HUES64 (cell line): ENCODE results near the gene ARIH2. TPM values are rescaled to one million over a fixed set of nuclear protein-coding genes. Genes with fewer than 3 reads are reported as not detected.

Experiments used
- H3K27ac ChIP-seq: 2 replicates; pipeline ENCODE4 v1.7.0; 2013; ENCODE audit warnings: low read depth, low read length, inconsistent platforms
- H3K27me3 ChIP-seq: 2 replicates; pipeline ENCODE4 v1.6.1; 2013; ENCODE audit warnings: mild to moderate bottlenecking, low read length; ENCODE audit not compliant: insufficient read depth
- H3K36me3 ChIP-seq: 2 replicates; pipeline ENCODE4 v1.6.1; 2013; ENCODE audit warnings: mild to moderate bottlenecking, low read length; ENCODE audit not compliant: insufficient read depth
- H3K4me1 ChIP-seq: 2 replicates; pipeline ENCODE4 v1.6.1; 2013; ENCODE audit warnings: mild to moderate bottlenecking, low read length, moderate library complexity; ENCODE audit not compliant: insufficient read depth
- H3K4me3 ChIP-seq: 2 replicates; pipeline ENCODE4 v1.5.1; 2013; ENCODE audit warnings: mild to moderate bottlenecking, low read length, moderate library complexity
- H3K9ac ChIP-seq: 2 replicates; pipeline ENCODE4 v1.6.1; 2013; ENCODE audit warnings: mild to moderate bottlenecking, low read depth, low read length
- H3K9me3 ChIP-seq: 2 replicates; pipeline ENCODE4 v1.6.1; 2013; ENCODE audit warnings: low read depth, low read length; ENCODE audit not compliant: insufficient read depth
- WGBS: fragments of 150-250, 120-280 bp; methylation state at CpG from one replicate; pipeline ENCODE4 v1.1.7; 2013; ENCODE audit warnings: missing lambda C conversion rate; 5-methylcytosine and 5-hydroxymethylcytosine counted together
- polyA plus RNA-seq, 2 experiments: library from polyadenylated mRNA; stranded (reverse); fragments of 50-300 nt; gene quantifications; one replicate each; pipeline ENCODE4 v1.2.3, GENCODE V29; 2013

The ARIH2 gene
- polyA plus RNA-seq (2013, experiment 1 of 2): 74.7 TPM
- polyA plus RNA-seq (2013, experiment 2 of 2): 63.8 TPM

DNA sequence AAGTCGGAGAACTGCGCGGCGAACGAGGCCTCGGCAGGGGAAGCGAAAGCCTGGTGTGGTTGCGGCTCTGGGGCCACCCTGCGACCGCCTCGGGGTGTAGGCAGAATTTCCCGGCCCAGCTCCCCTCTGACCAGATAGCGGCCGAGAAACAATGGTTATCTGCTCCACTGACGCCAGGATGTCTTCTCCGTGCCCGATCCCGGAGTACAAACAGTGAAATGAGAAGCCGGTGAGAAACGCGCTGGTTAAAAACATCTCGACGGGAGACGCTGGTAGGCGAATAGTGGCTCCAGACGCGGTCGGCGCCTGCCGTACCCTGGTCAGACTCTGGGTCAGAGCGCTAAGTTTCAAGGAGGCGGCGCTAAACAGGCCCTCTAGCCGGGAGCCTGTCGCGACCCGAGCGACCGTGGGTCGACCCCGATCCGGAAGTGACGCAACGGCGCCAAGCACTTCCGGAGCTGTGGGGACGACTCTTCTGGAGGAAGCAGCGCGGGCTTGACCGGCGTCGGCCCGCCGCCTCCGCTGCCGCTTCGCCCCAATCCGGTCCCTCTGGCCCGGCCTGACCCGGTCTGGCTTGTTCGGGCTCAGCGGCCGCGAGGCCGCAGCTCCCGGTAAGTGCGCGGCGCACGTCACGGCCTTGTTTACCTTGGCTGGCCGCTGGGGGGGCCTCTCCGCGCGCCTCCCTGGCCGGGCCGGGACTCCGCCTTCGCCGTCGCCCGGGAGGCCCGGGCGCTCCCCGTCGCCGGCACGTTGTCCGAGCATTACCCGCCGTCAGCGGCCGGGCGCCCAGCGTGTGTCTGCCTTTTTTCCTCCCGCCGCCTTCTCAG, at the start of gene ARIH2:
Gene ARIH2, plus strand, starts transcription at position 455 of the 827 bp plus-strand sequence. CDS start 8,717 bp downstream, outside the sequence.
- Histone ChIP-seq H3K4me3 (peak within 1 kb of the TSS; percentile 81), H3K36me3 (peaks cover 21% of the 10 kb centered on the region), H3K9ac (peak within 1 kb of the TSS; percentile 84), H3K27me3 (no peaks in the 10 kb centered on the region), H3K9me3 (no peaks in the 10 kb centered on the region), H3K4me1 (no peaks in the 10 kb centered on the region; the same call in 1 of the 2 replicates), H3K27ac (peak within 1 kb of the TSS; percentile 94)
- WGBS: under 1% methylated on average over 97 of the region's 97 CpGs

DNA sequence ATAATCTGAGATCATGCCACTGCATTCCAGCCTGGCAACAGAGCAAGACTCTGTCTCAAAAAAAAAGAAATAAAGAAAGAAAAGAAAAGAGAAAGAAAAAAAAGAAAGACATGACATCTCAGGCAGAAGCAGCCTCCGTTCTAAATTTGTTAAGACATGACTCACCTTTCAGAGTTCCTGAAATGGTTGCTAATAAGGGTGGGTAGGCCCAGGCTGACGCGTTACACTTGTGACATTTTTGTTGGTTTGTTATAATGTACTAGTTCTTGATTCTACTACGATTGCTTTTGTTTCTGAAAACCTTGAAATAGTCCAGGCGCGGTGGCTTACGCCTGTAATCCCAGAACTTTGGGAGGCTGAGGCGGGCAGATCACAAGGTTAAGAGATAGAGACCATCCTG, 41.0 kb upstream of the ARIH2 start:
- Histone ChIP-seq H3K9ac (no peak overlapping the region), H3K36me3 (no peaks in the 10 kb centered on the region), H3K27me3 (no peaks in the 10 kb centered on the region), H3K9me3 (no peaks in the 10 kb centered on the region), H3K4me3 (no peak overlapping the region), H3K27ac (no peak overlapping the region), H3K4me1 (no peaks in the 10 kb centered on the region)
- WGBS: 96% methylated on average over 8 of the region's 8 CpGs

DNA sequence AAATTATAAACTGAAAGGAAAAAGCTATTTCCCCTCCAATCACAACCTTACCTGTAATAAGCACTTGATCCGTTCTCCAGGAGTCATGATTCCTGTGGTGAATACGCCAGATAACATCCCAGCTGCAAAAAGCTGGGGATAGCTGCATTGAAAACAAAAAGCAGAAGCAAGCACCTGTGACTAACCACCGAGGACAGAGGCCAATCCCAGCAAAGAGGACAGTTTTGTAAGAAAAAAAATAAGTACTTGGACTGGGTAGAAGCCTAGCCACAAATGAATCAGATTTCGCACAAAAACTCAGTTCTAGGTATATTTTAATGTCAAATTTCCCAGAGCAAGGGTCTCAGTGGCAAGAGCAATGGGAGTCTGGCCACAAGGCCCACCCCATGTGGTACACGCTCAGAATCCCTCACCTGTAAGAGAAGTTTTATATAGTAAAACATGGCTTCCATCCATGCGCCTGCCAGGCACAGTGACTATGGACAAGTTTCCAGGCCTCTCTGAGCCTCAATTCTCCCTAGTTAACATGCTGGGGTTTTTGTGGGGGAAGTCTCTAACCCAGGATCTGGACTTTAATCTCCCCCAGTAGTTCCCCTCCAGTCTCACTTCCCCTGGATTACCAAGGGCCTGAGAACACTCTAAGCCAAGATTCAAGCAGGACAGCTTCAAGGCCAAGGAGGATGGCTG, 39.2 kb upstream of the ARIH2 start:
- H3K4me1 ChIP-seq: no peaks in the 10 kb centered on the region
- WGBS: 90% methylated on average over 6 of the region's 6 CpGs
- no peak overlapping the region for H3K27ac ChIP-seq
- H3K36me3 ChIP-seq: no peaks in the 10 kb centered on the region
- no peaks in the 10 kb centered on the region for H3K9me3 ChIP-seq
- no peaks in the 10 kb centered on the region for H3K27me3 ChIP-seq
- no peak overlapping the region for H3K9ac ChIP-seq
- H3K4me3 ChIP-seq: no peak overlapping the region

DNA sequence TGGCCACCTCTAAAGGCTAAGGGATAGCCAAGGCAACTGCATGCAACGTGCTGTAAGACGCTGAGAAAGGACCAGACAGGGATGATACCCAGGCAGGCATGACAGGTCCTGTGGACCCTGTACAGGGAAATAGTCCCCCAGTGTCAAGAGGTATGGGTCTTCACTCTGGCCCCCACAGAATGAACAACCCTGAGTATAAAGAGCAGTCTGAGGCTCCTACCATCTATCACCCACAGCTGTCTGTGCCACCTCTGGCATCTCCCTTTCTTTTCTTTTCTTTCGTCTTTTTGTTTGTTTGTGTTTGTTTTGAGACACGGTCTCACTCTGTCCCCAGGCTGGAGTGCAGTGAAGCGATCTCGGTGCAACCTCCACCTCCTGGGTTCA, 38.7 kb upstream of the ARIH2 start:
- Histone ChIP-seq H3K9ac (no peak overlapping the region), H3K27ac (no peak overlapping the region), H3K4me3 (no peak overlapping the region), H3K36me3 (no peaks in the 10 kb centered on the region), H3K27me3 (no peaks in the 10 kb centered on the region), H3K4me1 (no peaks in the 10 kb centered on the region), H3K9me3 (no peaks in the 10 kb centered on the region)
- 93% methylated on average over 6 of the region's 6 CpGs for WGBS

DNA sequence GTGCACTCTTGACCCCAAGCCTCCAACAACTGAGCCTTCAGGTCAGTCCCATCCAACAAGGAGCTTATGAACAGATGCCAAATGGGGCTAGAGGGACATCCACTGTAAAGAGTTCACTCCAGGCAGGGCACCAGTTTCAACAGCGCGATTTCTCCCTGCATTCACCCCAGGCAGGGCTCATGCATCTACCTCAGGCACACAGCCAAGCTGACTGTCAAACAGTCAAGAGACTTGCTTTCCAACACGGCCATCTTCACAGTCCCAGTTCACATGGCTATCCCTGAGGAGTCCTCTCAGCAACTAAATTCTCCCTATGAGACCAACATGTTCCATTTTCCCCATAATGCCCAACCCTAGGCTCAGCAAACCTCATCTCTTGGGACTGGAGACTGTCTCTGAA, 37.6 kb upstream of the ARIH2 start:
- no peak overlapping the region for H3K27ac ChIP-seq
- H3K4me3 ChIP-seq: no peak overlapping the region
- H3K9ac ChIP-seq: no peak overlapping the region
- 92% methylated on average over 3 of the region's 3 CpGs for WGBS
- H3K9me3 ChIP-seq: no peaks in the 10 kb centered on the region
- H3K4me1 ChIP-seq: no peaks in the 10 kb centered on the region
- no peaks in the 10 kb centered on the region for H3K36me3 ChIP-seq
- H3K27me3 ChIP-seq: no peaks in the 10 kb centered on the region

DNA sequence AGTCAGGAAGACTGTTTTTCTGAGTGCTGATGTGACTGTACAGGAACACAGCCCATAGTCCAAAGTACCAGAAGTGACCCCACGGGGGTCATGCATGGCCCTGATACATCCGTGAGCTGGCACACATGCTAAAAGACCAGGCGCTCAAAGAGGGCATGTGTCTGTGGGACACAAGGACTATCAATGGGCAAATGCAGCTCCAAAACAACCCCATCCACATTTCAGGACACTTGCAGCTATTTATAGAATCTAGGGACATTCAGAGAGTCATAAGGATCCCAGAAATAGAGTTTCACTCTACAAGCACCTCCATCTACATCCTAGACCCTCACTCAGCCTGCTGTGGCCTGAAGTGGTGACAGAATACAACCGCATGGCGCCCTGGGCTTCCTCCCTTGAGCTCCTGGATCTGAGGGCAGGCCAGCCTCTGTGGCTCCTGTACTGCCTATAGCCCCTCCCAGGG, 37.0 kb upstream of the ARIH2 start:
- Histone ChIP-seq H3K9me3 (no peaks in the 10 kb centered on the region), H3K27me3 (no peaks in the 10 kb centered on the region), H3K4me3 (no peak overlapping the region), H3K9ac (no peak overlapping the region), H3K4me1 (no peaks in the 10 kb centered on the region), H3K36me3 (no peaks in the 10 kb centered on the region), H3K27ac (no peak overlapping the region)
- 94% methylated on average over 5 of the region's 5 CpGs for WGBS

DNA sequence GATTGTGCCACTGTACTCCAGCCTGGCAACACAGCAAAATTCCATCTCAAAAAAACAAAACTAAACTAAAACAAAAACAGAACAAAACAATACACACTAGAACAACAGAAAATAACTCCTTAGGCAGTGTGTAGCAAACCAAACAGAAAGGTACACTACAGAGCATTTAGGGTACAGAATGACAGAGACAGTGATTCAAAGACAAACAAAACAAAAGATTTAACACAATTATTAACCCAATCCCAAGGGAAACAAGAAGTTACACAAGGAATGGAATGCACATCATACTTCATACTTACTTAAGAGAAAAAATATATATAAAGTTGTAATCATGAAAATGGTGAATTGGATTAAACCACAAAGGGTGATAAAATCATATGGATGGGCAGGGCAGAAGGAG, 32.9 kb upstream of the ARIH2 start:
- Histone ChIP-seq H3K27me3 (no peaks in the 10 kb centered on the region), H3K9ac (no peak overlapping the region), H3K27ac (no peak overlapping the region)

DNA sequence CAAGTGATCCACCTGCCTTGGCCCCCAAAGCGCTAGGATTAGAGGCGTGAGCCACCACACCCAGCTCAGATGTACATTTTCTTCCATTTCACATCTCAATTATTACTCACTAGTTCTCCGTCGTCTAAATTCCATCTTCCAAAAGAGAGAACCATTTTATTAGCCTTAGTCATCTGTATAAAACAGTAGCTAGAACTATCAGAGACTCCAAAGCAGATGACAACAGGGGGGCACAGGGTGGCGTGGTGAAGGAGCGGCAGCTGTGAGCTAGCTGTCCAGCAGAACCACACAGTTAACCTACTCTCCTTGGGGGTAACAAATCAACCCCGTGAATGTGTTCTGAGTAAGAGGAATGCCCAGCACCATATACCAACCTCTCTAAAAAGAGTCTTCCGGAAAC, 27.0 kb upstream of the ARIH2 start:
- Histone ChIP-seq H3K27ac (no peak overlapping the region), H3K9me3 (no peaks in the 10 kb centered on the region), H3K36me3 (no peaks in the 10 kb centered on the region), H3K4me1 (no peaks in the 10 kb centered on the region), H3K4me3 (no peak overlapping the region), H3K27me3 (no peaks in the 10 kb centered on the region), H3K9ac (no peak overlapping the region)
- WGBS: 97% methylated on average over 8 of the region's 8 CpGs

More for the DNA sequence above, 32.9 kb upstream of the ARIH2 start:
- H3K4me1 ChIP-seq: no peaks in the 10 kb centered on the region
- H3K36me3 ChIP-seq: no peaks in the 10 kb centered on the region
- no peaks in the 10 kb centered on the region for H3K9me3 ChIP-seq
- H3K4me3 ChIP-seq: no peak overlapping the region

DNA sequence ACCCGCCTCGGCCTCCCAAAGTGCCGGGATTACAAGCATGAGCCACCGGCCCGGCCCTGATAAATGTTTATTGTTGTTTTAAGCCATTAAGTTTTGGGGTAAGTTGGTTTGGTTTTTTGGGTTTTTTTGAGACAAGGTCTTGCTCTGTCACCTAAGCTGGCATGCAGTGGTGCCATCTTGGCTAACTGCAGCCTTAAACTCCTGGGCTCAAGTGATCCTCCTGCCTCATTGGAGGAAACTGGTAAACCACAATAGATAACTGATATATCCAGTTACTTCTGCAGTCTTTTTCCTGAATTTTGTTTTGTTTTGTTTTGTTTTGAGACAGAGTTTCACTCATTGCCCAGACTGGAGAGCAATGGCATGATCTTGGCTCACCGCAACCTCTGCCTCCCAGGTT, 24.1 kb upstream of the ARIH2 start:
- H3K4me1 ChIP-seq: 0 out of 2 replicates have a peak, but pooled peaks cover 4% of the 10 kb centered on the region
- no peaks in the 10 kb centered on the region for H3K9me3 ChIP-seq
- no peak overlapping the region for H3K4me3 ChIP-seq
- H3K27me3 ChIP-seq: no peaks in the 10 kb centered on the region
- H3K36me3 ChIP-seq: no peaks in the 10 kb centered on the region
- WGBS: 95% methylated on average over 6 of the region's 6 CpGs
- no peak overlapping the region for H3K9ac ChIP-seq
- H3K27ac ChIP-seq: no peak overlapping the region

DNA sequence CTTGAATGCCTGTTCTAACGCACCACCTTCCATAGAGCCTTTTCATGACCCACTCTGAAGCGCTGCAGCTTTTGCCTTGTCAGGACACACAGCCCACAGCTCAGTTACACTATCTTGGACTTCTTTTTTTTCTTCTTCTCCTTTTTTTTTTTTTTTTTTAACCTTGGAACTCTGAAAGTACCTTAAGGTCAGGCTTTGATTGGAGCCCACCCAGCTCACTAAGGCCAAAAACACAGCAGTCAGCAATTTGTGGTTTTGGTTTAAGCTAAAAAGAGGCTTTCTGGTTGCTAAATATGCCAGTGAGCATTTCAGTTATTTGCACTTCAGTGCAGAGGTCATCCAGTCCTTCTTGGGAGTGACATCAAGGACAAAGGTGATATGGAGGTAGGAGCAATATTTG, 21.7 kb upstream of the ARIH2 start:
- Histone ChIP-seq H3K9me3 (no peaks in the 10 kb centered on the region), H3K36me3 (no peaks in the 10 kb centered on the region), H3K4me1 (0 out of 2 replicates have a peak, but pooled peaks cover 4% of the 10 kb centered on the region), H3K9ac (no peak overlapping the region), H3K4me3 (no peak overlapping the region), H3K27me3 (no peaks in the 10 kb centered on the region), H3K27ac (no peak overlapping the region)
- 99% methylated on average over 2 of the region's 2 CpGs for WGBS
